Measurements from ENCODE around the gene C2CD4D.

DNA sequence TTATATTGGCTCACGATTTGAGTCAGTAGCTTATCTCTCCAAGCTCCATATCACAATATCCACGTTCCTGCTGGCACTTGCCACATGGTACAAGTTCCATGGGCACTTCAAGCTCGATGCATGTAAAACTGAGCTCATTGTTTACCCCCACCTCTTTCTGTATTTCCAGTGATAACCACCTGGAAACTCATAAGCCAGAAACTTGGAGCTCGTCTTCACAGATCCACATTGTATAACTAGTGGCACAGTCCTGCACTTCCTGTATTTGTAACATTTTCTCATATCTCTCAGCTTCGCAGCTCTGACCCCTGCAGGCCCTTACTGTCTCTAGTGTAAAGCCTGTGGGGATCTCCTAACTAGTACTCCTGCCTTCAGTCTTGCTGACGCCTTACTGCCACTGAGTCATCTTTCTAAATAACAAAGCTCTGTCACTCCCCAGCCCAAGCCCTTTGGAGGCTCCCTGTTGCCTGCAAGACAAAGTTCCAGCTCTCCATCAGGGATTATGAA, 6.5 kb upstream of the C2CD4D start:
- no peak for TF ChIP-seq POLR2A (IDR thresholded peaks at IDR 0.05)
- TF ChIP-seq, protein P1, sequence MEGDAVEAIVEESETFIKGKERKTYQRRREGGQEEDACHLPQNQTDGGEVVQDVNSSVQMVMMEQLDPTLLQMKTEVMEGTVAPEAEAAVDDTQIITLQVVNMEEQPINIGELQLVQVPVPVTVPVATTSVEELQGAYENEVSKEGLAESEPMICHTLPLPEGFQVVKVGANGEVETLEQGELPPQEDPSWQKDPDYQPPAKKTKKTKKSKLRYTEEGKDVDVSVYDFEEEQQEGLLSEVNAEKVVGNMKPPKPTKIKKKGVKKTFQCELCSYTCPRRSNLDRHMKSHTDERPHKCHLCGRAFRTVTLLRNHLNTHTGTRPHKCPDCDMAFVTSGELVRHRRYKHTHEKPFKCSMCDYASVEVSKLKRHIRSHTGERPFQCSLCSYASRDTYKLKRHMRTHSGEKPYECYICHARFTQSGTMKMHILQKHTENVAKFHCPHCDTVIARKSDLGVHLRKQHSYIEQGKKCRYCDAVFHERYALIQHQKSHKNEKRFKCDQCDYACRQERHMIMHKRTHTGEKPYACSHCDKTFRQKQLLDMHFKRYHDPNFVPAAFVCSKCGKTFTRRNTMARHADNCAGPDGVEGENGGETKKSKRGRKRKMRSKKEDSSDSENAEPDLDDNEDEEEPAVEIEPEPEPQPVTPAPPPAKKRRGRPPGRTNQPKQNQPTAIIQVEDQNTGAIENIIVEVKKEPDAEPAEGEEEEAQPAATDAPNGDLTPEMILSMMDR (IDR thresholded peaks at IDR 0.05), result no peak
